Stimulated activated naive B cell treated with anti-CD40 and anti-IgM and Interleukin-4, amounts not matched to agents 10 μg/mL and 1 μg/mL and 100 μg/mL, for 72 hours (primary cell): ENCODE data around the gene CTCFL.
"Not testable (repeated sequence)": the region's sequence is repeated elsewhere in the genome, so short reads cannot be mapped to it uniquely, and the experiment has no call there.

ENCODE experiments used
- ATAC-seq, 2 donors: fragments of 150-1000 bp; cut with Tn5 transposase; replicated peaks; 2 replicates each; pipeline ENCODE4 v1.10.0; 2021; ENCODE audit warnings: moderate library complexity in 1 of 2
- DNase-seq: peaks from one replicate; pipeline ENCODE4 v3.0.0; 2021
- H3K27ac Mint-ChIP-seq: one replicate; pipeline ENCODE4 v1.8.0; 2022; ENCODE audit warnings: mild to moderate bottlenecking, mixed read lengths
- H3K27me3 Mint-ChIP-seq, 2 donors: one replicate each; pipeline ENCODE4 v1.8.0; 2022; ENCODE audit warnings: mixed read lengths in 2 of 2
- H3K36me3 Mint-ChIP-seq, 2 donors: one replicate each; pipeline ENCODE4 v1.8.0; 2022; ENCODE audit warnings: mixed read lengths in 2 of 2, mild to moderate bottlenecking in 1 of 2
- H3K4me1 Mint-ChIP-seq, 2 donors: one replicate each; pipeline ENCODE4 v1.8.0; 2022; ENCODE audit warnings: mixed read lengths in 2 of 2, mild to moderate bottlenecking in 1 of 2
- H3K4me3 Mint-ChIP-seq, 2 donors: one replicate each; pipeline ENCODE4 v1.8.0; 2022; ENCODE audit warnings: mild to moderate bottlenecking in 2 of 2, mixed read lengths in 2 of 2, moderate library complexity in 1 of 2
- H3K9me3 Mint-ChIP-seq, 2 donors: one replicate each; pipeline ENCODE4 v1.8.0; 2022; ENCODE audit warnings: mixed read lengths in 2 of 2, mild to moderate bottlenecking in 1 of 2

Gene CTCFL

GRCh38 chr20:57514273-57514751 is 10.6 kb downstream of the CTCFL start:
- Mint-ChIP-seq H3K4me3 (no peak overlapping the region), H3K9me3 (no peaks in the 10 kb centered on the region), H3K27ac (no peak overlapping the region), H3K4me1 (peaks cover 0 to 1% of the 10 kb centered on the region in 2 donors), H3K36me3 (no peaks in the 10 kb centered on the region), H3K27me3 (peaks cover 12 to 17% of the 10 kb centered on the region in 2 donors)
- DNase-seq: no peak
- ATAC-seq: peak in 1 of 2 donors; percentile 31

- no peak overlapping the region for H3K4me3 Mint-ChIP-seq
- peaks cover 0 to 1% of the 10 kb centered on the region in 2 donors for H3K4me1 Mint-ChIP-seq
- no peaks in the 10 kb centered on the region for H3K9me3 Mint-ChIP-seq
- DNase-seq (no peak), ATAC-seq (no peak)
- H3K36me3 Mint-ChIP-seq: no peaks in the 10 kb centered on the region
- peaks cover 12 to 17% of the 10 kb centered on the region in 2 donors for H3K27me3 Mint-ChIP-seq
- H3K27ac Mint-ChIP-seq: no peak overlapping the region
Measured at GRCh38 chr20:57513199-57513598, 11.7 kb downstream of the CTCFL start.

- no peak for ATAC-seq
- no peak overlapping the region for H3K4me3 Mint-ChIP-seq
Measured at GRCh38 chr20:57512432-57512831, 12.5 kb downstream of the CTCFL start.

GRCh38 chr20:57511709-57512108 is 13.2 kb downstream of the CTCFL start:
- H3K27ac Mint-ChIP-seq, H3K36me3 Mint-ChIP-seq, H3K4me1 Mint-ChIP-seq, H3K9me3 Mint-ChIP-seq, ATAC-seq, DNase-seq, H3K4me3 Mint-ChIP-seq: not testable (repeated sequence)
- H3K27me3 Mint-ChIP-seq: peaks cover 12 to 17% of the 10 kb centered on the region in 2 donors

More at GRCh38 chr20:57512432-57512831, 12.5 kb downstream of the CTCFL start:
- no peak for DNase-seq
- peaks cover 0 to 1% of the 10 kb centered on the region in 2 donors for H3K4me1 Mint-ChIP-seq
- peaks cover 12 to 17% of the 10 kb centered on the region in 2 donors for H3K27me3 Mint-ChIP-seq
- H3K27ac Mint-ChIP-seq: no peak overlapping the region
- H3K9me3 Mint-ChIP-seq: no peaks in the 10 kb centered on the region
- H3K36me3 Mint-ChIP-seq: no peaks in the 10 kb centered on the region

GRCh38 chr20:57509665-57510237 is 15.2 kb downstream of the CTCFL start:
- H3K4me1 Mint-ChIP-seq: peaks cover 2 to 3% of the 10 kb centered on the region in 2 donors
- no peak overlapping the region for H3K4me3 Mint-ChIP-seq
- peaks cover 11 to 14% of the 10 kb centered on the region in 2 donors for H3K27me3 Mint-ChIP-seq
- H3K36me3 Mint-ChIP-seq: no peaks in the 10 kb centered on the region
- DNase-seq (no peak), ATAC-seq (peak in 1 of 2 donors; percentile 29)
- no peaks in the 10 kb centered on the region for H3K9me3 Mint-ChIP-seq
- no peak overlapping the region for H3K27ac Mint-ChIP-seq

- peaks cover 7 to 11% of the 10 kb centered on the region in 2 donors for H3K4me1 Mint-ChIP-seq
Measured at GRCh38 chr20:57508831-57509230, 16.1 kb downstream of the CTCFL start.

GRCh38 chr20:57508381-57508780 is 16.6 kb downstream of the CTCFL start:
- Mint-ChIP-seq H3K36me3 (no peaks in the 10 kb centered on the region), H3K27ac (no peak overlapping the region), H3K4me1 (peaks cover 10 to 16% of the 10 kb centered on the region in 2 donors), H3K9me3 (no peaks in the 10 kb centered on the region), H3K4me3 (no peak overlapping the region), H3K27me3 (peaks cover 5 to 7% of the 10 kb centered on the region in 2 donors)
- DNase-seq (no peak), ATAC-seq (no peak)

More at GRCh38 chr20:57508831-57509230, 16.1 kb downstream of the CTCFL start:
- DNase-seq (no peak), ATAC-seq (no peak)
- Mint-ChIP-seq H3K36me3 (no peaks in the 10 kb centered on the region), H3K27ac (no peak overlapping the region), H3K9me3 (no peaks in the 10 kb centered on the region), H3K27me3 (peaks cover 5 to 7% of the 10 kb centered on the region in 2 donors), H3K4me3 (no peak overlapping the region)

GRCh38 chr20:57507477-57507876 is 17.5 kb downstream of the CTCFL start:
- no peak for ATAC-seq
- Mint-ChIP-seq H3K4me1 (peaks cover 14 to 25% of the 10 kb centered on the region in 2 donors), H3K4me3 (no peak overlapping the region), H3K36me3 (no peaks in the 10 kb centered on the region), H3K27ac (no peak overlapping the region), H3K9me3 (no peaks in the 10 kb centered on the region), H3K27me3 (peaks cover 5 to 7% of the 10 kb centered on the region in 2 donors)
- no peak for DNase-seq

- ATAC-seq (no peak), DNase-seq (no peak)
- no peaks in the 10 kb centered on the region for H3K9me3 Mint-ChIP-seq
- peaks cover 11 to 18% of the 10 kb centered on the region in 2 donors for H3K27me3 Mint-ChIP-seq
- H3K36me3 Mint-ChIP-seq: no peaks in the 10 kb centered on the region
- no peak overlapping the region for H3K27ac Mint-ChIP-seq
- peaks cover 23 to 35% of the 10 kb centered on the region in 2 donors for H3K4me1 Mint-ChIP-seq
- no peak overlapping the region for H3K4me3 Mint-ChIP-seq
Measured at GRCh38 chr20:57505979-57506378, 19.0 kb downstream of the CTCFL start.

GRCh38 chr20:57504411-57504810 is 20.5 kb downstream of the CTCFL start:
- H3K9me3 Mint-ChIP-seq: no peaks in the 10 kb centered on the region
- peaks cover 6 to 15% of the 10 kb centered on the region in 2 donors for H3K27me3 Mint-ChIP-seq
- no peak overlapping the region for H3K4me3 Mint-ChIP-seq
- no peak overlapping the region for H3K27ac Mint-ChIP-seq
- DNase-seq (no peak), ATAC-seq (no peak)
- no peaks in the 10 kb centered on the region for H3K36me3 Mint-ChIP-seq
- peaks cover 22 to 35% of the 10 kb centered on the region in 2 donors for H3K4me1 Mint-ChIP-seq

- Mint-ChIP-seq H3K9me3 (no peaks in the 10 kb centered on the region), H3K27me3 (peaks cover 11 to 21% of the 10 kb centered on the region in 2 donors), H3K4me1 (peaks cover 27 to 42% of the 10 kb centered on the region in 2 donors), H3K4me3 (peak overlapping the region in 1 of 2 donors; percentile 11), H3K27ac (no peak overlapping the region), H3K36me3 (no peaks in the 10 kb centered on the region)
- peak; percentile 81 to 84 for ATAC-seq
- DNase-seq: peak; percentile 57
Measured at GRCh38 chr20:57503035-57503658, 21.8 kb downstream of the CTCFL start.

GRCh38 chr20:57502336-57502700 is 22.6 kb downstream of the CTCFL start:
- Mint-ChIP-seq H3K4me3 (no peak overlapping the region), H3K27me3 (peaks cover 11 to 23% of the 10 kb centered on the region in 2 donors), H3K4me1 (peaks cover 27 to 43% of the 10 kb centered on the region in 2 donors), H3K27ac (no peak overlapping the region), H3K36me3 (no peaks in the 10 kb centered on the region), H3K9me3 (no peaks in the 10 kb centered on the region)
- DNase-seq: no peak
- ATAC-seq: no peak

GRCh38 chr20:57501461-57502335 is 23.2 kb downstream of the CTCFL start:
- Mint-ChIP-seq H3K4me1 (peaks cover 27 to 43% of the 10 kb centered on the region in 2 donors), H3K27ac (peak overlapping the region; percentile 56), H3K4me3 (no peak overlapping the region), H3K36me3 (no peaks in the 10 kb centered on the region), H3K9me3 (no peaks in the 10 kb centered on the region), H3K27me3 (peaks cover 11 to 29% of the 10 kb centered on the region in 2 donors)
- DNase-seq: no peak
- no peak for ATAC-seq

- no peak for ATAC-seq
- Mint-ChIP-seq H3K27me3 (peaks cover 11 to 35% of the 10 kb centered on the region in 2 donors), H3K36me3 (no peaks in the 10 kb centered on the region), H3K4me3 (no peak overlapping the region), H3K4me1 (peaks cover 27 to 43% of the 10 kb centered on the region in 2 donors), H3K27ac (no peak overlapping the region), H3K9me3 (no peaks in the 10 kb centered on the region)
- no peak for DNase-seq
Measured at GRCh38 chr20:57500962-57501361, 24.0 kb downstream of the CTCFL start.
